ENCODE data around the gene CLIC3. TPM values are rescaled to one million over a fixed set of nuclear protein-coding genes. Genes with fewer than 3 reads are reported as not detected.

CLIC3 gene
- total and polyA plus RNA-seq, 2 donors (not counting 1 experiment from before 2014, with no cell fraction given) = 1.1 to 1.9 TPM

GRCh38 chr9:136949239-136949816 lies 47.0 kb downstream of the CLIC3 start:
- H3K4me1 Mint-ChIP-seq = peaks cover 12% of the 10 kb centered on the region
- WGBS (ENCODE audit: insufficient coverage) = 13% methylated on average over 18 of the region's 22 CpGs
- no peaks in the 10 kb centered on the region for H3K36me3 ChIP-seq (replicated peaks in 1 of 2; ENCODE audit: control extremely low read depth in 1 of 2, control insufficient read depth in 1 of 2, extremely low read depth in 1 of 2, insufficient read depth in 2 of 2, low read length in 1 of 2)
- peak overlapping the region; percentile 94 for H3K4me2 ChIP-seq (replicated peaks; ENCODE audit: low read depth, low read length, poor library complexity, severe bottlenecking)
- POLR2A ChIA-PET = interaction anchor here (0.7 kb wide), 4 partner anchors 10 to 724 kb away, joined by 3 to 7 read pairs (median 3); no protein-coding TSS in a partner anchor
- peak overlapping the region in 4 of 5 experiments; percentile 49 to 65 (median 58) for H3K4me3 ChIP-seq (ENCODE audit: control extremely low read depth in 1 of 5, extremely low read depth in 1 of 5, insufficient read depth in 1 of 5, low read depth in 2 of 5, low read length in 4 of 5)
- H3K79me2 ChIP-seq (ENCODE audit: control insufficient read depth, insufficient read depth, low read length) = no peaks in the 10 kb centered on the region
- peak overlapping the region; percentile 66 for H3K9ac ChIP-seq (ENCODE audit: low read length)
- peak overlapping the region; percentile 83 for H3K27ac Mint-ChIP-seq
- no peak for TF ChIP-seq EZH2 (IDR thresholded peaks at IDR 0.05; ENCODE audit: borderline replicate concordance, insufficient read depth, low read depth, low read length, poor library complexity, severe bottlenecking)
- TF ChIP-seq, protein P1, sequence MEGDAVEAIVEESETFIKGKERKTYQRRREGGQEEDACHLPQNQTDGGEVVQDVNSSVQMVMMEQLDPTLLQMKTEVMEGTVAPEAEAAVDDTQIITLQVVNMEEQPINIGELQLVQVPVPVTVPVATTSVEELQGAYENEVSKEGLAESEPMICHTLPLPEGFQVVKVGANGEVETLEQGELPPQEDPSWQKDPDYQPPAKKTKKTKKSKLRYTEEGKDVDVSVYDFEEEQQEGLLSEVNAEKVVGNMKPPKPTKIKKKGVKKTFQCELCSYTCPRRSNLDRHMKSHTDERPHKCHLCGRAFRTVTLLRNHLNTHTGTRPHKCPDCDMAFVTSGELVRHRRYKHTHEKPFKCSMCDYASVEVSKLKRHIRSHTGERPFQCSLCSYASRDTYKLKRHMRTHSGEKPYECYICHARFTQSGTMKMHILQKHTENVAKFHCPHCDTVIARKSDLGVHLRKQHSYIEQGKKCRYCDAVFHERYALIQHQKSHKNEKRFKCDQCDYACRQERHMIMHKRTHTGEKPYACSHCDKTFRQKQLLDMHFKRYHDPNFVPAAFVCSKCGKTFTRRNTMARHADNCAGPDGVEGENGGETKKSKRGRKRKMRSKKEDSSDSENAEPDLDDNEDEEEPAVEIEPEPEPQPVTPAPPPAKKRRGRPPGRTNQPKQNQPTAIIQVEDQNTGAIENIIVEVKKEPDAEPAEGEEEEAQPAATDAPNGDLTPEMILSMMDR (IDR thresholded peaks at IDR 0.05) = no peak
- no peaks in the 10 kb centered on the region for H3K9me3 Mint-ChIP-seq (ENCODE audit: insufficient read depth)
- no peaks in the 10 kb centered on the region for H4K20me1 ChIP-seq (ENCODE audit: control insufficient read depth, insufficient read depth, low read length, poor library complexity, severe bottlenecking)
- CTCF ChIA-PET = interaction anchor here (1.0 kb wide), 3 partner anchors 80 to 86 kb away, joined by 3 to 5 read pairs (median 4); partner anchors contain the start of gene FUT7
- H2AFZ ChIP-seq (ENCODE audit: insufficient read depth, low read depth, low read length, poor library complexity, severe bottlenecking) = peak overlapping the region; percentile 94
- H3K27me3 ChIP-seq (replicated peaks in 1 of 4; ENCODE audit: control extremely low read depth in 1 of 4, control insufficient read depth in 3 of 4, insufficient read depth in 4 of 4, low read length in 3 of 4) = no peaks in the 10 kb centered on the region
- ATAC-seq (ENCODE audit: low read depth) (no peak), DNase-seq (no peak)
- peaks cover 10 to 19% of the 10 kb centered on the region in 2 donors for H3K4me1 ChIP-seq (ENCODE audit: control insufficient read depth in 2 of 2, insufficient read depth in 2 of 2, low read length in 2 of 2)
- no peaks in the 10 kb centered on the region for H3K9me3 ChIP-seq (ENCODE audit: control extremely low read depth in 1 of 3, control insufficient read depth in 2 of 3, insufficient read depth in 1 of 3, low read length in 2 of 3)
- H3K27ac ChIP-seq (ENCODE audit: low read length in 2 of 2) = peak overlapping the region; percentile 41 to 72
- H3K27me3 Mint-ChIP-seq = no peaks in the 10 kb centered on the region
- H3K4me3 Mint-ChIP-seq = peak overlapping the region; percentile 88
- intact Hi-C loops (cut with micrococcal nuclease) = no loop called here

DNA sequence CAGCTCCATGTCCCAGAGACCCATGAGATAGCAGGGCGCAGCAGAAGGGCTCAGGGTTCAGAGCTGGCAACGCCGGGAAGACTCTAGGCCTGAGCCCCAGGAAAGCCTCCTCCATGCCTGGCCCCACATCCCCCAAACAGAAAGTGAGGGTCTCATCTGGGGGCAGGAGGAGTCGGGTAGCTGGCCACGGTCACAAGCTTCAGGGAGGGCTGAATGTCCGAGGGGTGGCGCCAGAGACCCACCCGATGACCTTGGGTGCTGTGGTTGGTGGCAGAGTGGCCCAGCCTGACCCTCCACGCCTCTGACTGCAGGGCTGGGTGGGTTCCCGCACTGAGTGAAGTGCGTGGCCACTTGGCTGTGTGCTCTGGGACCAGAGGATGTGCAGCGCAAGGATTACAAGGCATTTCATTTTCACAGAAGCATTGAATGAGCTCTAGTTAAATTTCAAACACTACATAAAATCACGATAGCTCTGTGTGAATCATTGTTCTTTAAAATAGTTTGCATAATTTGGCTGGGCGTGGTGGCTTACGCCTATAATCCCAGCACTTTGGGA lies 48.3 kb downstream of the CLIC3 start:
- no peak overlapping the region for H3K4me3 ChIP-seq (ENCODE audit: control extremely low read depth in 1 of 5, extremely low read depth in 1 of 5, insufficient read depth in 1 of 5, low read depth in 2 of 5, low read length in 4 of 5)
- Mint-ChIP-seq H3K4me3 (peak overlapping the region; percentile 61), H3K9me3 (ENCODE audit: insufficient read depth) (no peaks in the 10 kb centered on the region), H3K27me3 (no peaks in the 10 kb centered on the region), H3K27ac (peak overlapping the region; percentile 20), H3K4me1 (peaks cover 12% of the 10 kb centered on the region)
- DNase-seq (no peak), ATAC-seq (ENCODE audit: low read depth) (no peak)
- H3K4me1 ChIP-seq (ENCODE audit: control insufficient read depth in 2 of 2, insufficient read depth in 2 of 2, low read length in 2 of 2) = peaks cover 16 to 25% of the 10 kb centered on the region in 2 donors
- H3K4me2 ChIP-seq (replicated peaks; ENCODE audit: low read depth, low read length, poor library complexity, severe bottlenecking) = no peak overlapping the region
- no peak overlapping the region for H3K9ac ChIP-seq (ENCODE audit: low read length)
- no peaks in the 10 kb centered on the region for H3K9me3 ChIP-seq (ENCODE audit: control extremely low read depth in 1 of 3, control insufficient read depth in 2 of 3, insufficient read depth in 1 of 3, low read length in 2 of 3)
- peaks cover 10% of the 10 kb centered on the region for H3K79me2 ChIP-seq (ENCODE audit: control insufficient read depth, insufficient read depth, low read length)
- peaks cover 0 to 2% of the 10 kb centered on the region in 2 experiments for H3K36me3 ChIP-seq (replicated peaks in 1 of 2; ENCODE audit: control extremely low read depth in 1 of 2, control insufficient read depth in 1 of 2, extremely low read depth in 1 of 2, insufficient read depth in 2 of 2, low read length in 1 of 2)
- TF ChIP-seq, protein P1 (IDR thresholded peaks at IDR 0.05) = no peak
- no peak for TF ChIP-seq EZH2 (IDR thresholded peaks at IDR 0.05; ENCODE audit: borderline replicate concordance, insufficient read depth, low read depth, low read length, poor library complexity, severe bottlenecking)
- intact Hi-C loops (cut with micrococcal nuclease) = no loop called here
- ChIA-PET CTCF (interaction anchor here (0.6 to 2.7 kb wide), 18 partner anchors 9 to 475 kb away, joined by 3 to 39 read pairs (median 5); partner anchors contain the start of genes AJM1, EXD3, FUT7 and MAN1B1), POLR2A (interaction anchor here (1.0 to 1.3 kb wide), 2 partner anchors 52 to 87 kb away, joined by 4 to 6 read pairs; no protein-coding TSS in a partner anchor)
- peaks cover 11% of the 10 kb centered on the region for H4K20me1 ChIP-seq (ENCODE audit: control insufficient read depth, insufficient read depth, low read length, poor library complexity, severe bottlenecking)
- H3K27ac ChIP-seq (ENCODE audit: low read length in 2 of 2) = no peak overlapping the region
- WGBS (ENCODE audit: insufficient coverage) = 59% methylated on average over 8 of the region's 15 CpGs
- H3K27me3 ChIP-seq (replicated peaks in 1 of 4; ENCODE audit: control extremely low read depth in 1 of 4, control insufficient read depth in 3 of 4, insufficient read depth in 4 of 4, low read length in 3 of 4) = no peaks in the 10 kb centered on the region
- no peak overlapping the region for H2AFZ ChIP-seq (ENCODE audit: insufficient read depth, low read depth, low read length, poor library complexity, severe bottlenecking)

Data from B cell (primary cell).